HG03432 (cell line): ENCODE data around the gene DHRS12.
"Not testable (repeated sequence)": the region's sequence is repeated elsewhere in the genome, so short reads cannot be mapped to it uniquely, and the experiment has no call there.

ENCODE experiments used
- ATAC-seq: cut with Tn5 transposase; IDR thresholded peaks from one replicate; pipeline ENCODE4 v1.9.1; 2021; ENCODE audit warnings: mild to moderate bottlenecking, moderate library complexity; ENCODE audit not compliant: unreplicated experiment

DHRS12 gene

DNA sequence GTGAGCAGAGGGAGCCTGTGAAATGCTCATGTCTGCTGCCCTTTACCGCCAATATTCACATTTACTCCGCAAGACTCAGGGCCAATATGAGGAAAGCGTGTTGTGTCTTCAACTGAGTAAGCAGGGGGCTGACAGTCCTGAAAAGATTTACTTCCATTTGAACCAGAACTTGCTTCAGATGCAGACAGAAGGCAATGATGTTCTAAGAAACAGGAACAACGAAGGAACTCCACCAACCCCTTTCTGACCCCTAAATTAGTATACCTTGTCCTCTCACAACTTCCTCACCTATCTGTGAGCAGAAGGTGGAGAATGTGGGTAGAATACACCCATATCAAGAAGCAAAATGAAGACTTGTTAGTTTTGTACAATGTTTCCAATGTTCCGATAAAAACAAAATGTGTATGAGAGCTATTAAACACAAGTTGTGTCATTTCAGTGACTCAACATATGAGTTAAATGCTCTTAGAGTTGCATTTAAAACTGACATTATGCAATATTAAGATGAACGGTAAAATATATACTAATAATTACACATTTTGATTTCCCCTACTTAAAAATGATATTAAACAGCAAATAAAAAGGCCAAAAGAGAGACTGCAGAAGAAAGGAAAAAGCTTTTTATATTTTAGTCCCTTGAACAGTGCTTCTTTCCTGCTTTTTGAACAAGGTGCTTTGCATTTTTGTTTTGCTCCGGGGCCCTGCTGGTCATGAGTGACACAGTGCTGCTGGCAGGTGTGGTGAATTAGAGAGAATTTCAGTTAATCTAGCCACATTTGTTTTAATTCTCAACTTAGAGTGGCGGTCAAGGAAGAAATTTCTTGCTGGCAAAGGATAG lies 25.0 kb upstream of the DHRS12 start:
- no peak for ATAC-seq

DNA sequence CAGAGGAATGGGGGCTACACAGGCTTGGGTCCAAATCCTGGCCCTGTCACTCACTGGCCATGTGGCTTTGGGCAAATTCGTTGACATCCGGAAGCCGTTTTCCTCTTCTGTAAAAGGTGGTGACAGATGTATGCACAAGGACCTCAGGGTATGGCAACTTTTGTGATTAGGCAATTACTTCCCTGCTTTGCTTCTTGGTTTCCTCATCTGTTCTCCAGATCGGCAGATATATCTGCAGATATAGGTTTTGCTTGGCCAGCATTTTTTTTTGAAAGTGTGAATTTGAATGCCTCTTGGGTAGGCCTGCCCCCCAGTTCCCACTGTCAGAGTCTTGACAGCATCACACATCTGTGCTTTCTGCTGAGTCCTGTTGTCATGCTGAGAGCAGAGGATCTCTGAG lies 23.3 kb upstream of the DHRS12 start:
- no peak for ATAC-seq

DNA sequence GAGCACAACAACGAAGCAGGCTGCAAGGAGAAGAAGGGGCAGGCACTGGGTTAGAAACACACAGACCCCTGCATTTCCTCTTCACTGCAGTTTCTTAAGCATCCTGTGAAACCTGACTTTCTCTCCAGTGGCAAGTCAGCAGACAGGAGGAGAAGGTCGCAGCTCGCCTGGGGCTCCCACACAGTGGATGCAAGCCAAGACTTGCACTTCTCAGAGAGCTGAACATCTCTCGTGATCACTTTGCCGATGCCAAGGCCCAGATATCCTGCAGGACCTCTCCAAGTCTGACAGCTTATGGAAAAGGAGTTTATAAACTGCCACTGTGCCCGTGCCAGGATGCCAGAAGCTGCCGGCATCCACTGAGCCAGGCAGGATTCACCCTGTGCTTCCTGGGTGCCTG lies 22.6 kb upstream of the DHRS12 start:
- no peak for ATAC-seq

DNA sequence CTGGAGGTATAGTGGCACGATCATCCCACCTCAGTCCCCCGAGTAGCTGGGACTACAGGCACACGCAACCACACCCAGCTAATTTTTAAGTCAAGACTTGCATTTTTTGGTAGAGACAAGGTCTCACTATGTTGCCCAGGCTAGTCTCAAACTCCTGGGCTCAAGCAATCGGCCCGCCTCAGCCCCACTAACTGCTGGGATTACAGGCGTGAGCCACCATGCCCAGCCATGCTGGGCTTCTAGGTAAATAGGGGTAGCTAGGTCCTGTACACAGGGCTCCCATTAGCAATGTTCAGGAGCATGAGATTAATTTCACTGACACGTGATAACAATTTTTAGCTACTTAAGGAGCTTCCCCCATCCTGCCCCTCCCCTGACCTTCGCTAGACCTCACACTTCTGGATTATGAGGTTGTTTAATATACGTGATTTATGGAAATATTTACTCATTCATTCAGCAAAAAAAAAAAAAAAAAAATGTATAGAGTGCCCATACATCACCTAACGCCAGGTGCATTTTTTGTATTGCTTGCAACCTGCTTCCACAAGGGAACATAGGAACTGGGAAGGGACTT lies 21.8 kb upstream of the DHRS12 start:
- ATAC-seq: no peak

DNA sequence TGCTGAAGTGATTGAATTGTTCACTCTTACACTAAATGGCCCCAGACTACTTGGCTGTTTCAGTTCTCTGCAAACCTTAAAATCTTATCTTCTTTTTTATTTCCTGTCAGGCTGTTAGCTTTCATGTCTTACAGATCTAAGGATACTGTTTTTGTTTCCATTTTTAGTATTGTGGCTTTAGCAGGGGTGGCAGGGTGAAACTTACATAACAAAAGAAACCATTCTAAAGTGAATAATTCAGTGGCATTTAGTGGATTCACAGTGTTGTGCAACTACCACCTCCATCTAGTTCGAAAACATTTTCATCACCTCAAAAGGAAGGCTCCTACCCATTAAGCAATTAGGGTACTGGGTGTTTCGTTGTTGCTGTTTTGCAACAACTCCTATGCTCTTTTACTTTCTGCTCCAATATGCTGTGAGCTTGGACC lies 21.2 kb upstream of the DHRS12 start:
- ATAC-seq: peak; percentile 45

DNA sequence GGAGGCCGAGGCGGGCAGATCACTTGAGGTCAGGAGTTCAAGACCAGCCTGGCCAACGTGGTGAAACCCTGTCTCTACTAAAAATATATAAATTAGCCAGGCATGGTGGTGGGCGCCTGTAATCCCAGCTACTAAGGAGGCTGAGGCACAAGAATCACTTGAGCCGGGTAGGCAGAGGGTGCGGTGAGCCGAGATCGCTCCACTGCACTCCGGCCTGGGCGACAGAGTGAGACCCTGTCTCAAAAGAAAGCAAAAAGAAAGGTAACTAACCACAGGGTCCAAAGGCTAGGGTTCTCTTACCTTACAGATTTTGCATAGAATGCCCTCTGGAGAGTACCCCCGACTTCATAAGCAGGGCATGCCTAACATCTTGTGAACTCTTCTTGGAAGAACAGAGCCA lies 20.7 kb upstream of the DHRS12 start:
- ATAC-seq: not testable (repeated sequence)

DNA sequence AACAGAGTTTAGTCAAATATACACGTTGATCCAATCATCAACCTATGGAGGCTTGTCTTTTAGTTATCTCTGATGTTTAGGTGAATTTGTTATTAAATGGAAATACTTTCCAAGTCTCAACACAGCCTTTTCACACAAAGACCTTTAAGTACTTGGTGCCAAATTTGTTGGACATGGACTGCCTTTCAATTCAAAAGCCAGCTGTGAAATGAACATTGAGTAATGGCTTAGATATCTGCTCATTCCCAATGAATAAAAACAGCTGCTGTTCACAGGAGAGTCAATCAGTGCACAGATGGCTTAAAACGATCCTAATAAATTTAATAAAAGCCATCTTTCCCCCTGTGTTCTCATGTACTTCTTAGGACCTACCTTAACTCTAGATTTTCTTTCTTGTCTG lies 19.9 kb upstream of the DHRS12 start:
- no peak for ATAC-seq

DNA sequence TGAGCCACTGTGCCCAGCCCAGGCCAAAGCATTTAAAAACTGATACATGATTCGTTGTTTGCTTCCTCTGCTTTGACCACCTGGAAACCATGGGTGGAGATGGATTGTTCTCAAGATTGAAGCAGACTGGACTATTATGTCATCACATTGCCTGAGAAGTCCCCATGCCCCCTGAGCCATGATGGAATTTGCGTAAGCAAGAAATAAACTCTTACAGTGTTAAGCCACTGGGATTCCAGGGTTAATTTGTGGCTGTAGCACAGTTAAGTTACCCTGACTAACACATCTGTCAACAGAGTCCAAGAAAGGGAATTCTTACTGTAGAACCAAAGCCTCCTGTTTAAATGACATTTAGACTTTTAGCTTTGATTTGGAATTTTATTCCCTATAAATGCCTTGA lies 19.4 kb upstream of the DHRS12 start:
- no peak for ATAC-seq

DNA sequence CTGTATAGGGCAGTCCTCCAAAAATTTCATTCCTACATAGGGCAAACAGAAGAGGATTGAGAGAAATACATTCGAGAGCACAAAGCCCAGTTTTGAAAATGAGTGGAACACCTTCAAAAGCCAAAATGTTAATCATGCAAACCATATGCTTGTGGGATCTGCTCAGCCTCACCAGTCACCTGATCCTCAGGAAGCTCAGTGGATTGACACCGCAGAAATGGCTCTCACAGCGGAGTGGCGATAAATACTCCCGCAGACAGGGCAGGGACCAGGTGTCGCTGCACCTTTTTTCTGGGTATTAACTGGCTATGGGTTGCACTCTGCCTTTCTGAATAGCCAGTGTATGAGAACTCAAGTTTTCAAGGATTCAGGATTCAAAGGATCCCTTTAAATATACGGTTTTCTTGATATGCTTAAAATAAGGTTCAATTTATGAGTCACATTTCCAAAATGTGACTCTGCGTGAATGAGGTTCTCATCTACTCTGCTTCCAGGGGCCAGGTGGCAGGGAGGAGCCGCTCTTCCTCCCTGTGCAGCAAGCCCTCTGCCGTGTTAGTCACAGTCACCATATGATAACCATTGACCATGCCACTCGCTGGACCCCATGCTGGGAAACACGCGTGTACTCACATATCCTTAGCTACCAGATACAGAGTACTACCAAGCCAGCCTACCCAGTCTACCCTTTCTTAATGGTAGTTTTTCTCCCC lies 18.3 kb upstream of the DHRS12 start:
- no peak for ATAC-seq

DNA sequence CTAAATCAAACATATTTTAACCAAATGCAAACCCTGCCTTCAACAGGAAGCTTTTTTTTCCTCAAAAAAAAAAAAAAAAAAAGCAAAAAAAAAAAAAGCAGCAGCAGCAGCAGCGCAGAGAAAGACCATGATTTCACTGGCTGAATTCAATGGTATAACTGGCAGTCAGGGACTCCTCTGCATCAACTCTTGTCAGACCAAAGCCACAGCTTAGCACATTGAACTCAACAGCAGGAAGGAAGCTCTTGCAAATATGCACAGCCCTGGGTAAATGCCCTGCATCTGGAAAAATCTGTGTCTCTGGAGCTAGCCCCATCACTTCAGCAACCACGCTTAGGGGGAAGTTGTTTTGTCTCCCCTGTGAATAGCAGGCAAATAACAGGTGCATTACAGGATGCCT lies 17.6 kb upstream of the DHRS12 start:
- no peak for ATAC-seq

DNA sequence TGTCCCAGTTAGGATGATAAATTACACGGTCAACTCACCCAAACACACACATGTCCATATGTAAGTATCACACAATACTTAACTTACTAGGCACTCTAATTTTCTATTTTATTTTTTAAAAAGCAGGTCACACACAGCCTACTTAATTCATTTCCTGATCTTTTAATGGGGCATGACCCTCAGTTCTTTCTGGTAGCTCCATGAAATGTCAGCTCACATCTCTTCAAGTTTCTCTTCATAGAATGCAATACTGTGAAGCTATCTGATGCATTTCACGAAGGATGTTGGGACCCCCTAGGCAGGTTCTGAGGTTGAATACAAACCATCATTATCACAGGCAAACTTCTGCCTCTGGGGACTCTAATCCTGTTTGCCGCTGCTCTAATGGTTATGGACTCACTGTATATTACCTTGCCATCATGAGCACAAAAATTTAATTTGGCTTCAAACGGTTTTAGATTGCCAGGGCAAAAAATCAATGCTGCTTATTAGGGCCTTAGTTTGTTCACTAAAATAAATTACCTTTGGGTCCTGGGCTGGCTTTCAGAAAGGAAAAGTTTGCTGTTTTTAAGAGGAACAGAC lies 16.1 kb upstream of the DHRS12 start:
- ATAC-seq: no peak

DNA sequence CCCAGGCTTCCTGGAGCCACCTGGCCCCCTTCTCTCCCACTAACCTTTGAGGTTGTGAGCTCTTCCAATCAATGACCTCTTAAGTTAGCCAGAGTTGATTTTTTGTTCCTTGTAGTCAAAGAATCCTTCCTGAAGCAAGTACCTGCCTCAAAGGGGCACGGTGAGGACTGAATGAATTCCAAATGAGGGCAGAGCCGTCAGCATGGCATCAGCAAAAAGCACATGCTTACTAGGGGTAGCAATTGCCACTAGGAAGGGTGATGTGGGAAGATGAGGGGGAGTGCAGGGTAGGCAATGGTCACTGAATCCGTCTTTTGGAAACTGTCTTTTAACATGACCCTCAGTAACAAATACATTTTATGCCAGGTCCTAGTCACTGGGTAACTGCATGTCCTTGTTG lies 15.6 kb upstream of the DHRS12 start:
- no peak for ATAC-seq

DNA sequence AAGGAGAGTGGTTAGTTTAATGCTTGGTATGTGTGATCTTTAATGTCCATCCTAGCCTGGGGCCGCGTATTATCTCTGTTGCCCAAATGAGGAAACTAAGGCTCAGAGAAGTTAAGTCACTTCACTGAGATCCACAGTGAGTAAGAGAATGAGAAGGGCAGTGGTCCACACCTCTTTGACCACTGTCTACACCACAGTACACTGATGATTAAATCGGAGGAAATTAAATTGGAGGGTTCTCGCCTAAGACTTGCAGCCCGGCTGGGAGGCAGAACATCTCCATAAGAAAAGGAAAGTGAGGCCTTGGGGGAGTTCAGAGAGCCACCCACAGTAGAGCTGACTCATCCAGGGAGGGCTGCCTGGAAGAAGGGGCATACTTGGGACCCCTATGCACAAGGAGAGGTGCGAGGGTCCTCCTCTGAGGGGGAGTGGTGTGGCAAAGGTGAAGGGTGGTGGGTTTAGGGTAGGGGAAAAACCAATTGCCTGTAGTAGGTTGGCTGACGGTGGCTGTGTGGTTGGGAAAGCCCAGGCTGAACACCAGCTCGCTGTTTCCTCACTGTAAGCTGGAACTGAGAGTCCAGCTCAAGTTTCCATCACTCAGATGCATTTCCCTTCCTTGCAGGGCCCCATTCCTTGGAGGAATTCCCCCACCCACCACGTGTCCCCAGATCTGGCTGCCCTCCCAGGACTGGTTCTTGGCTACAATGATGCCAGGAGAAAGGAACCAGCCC lies 15.0 kb upstream of the DHRS12 start:
- ATAC-seq: no peak

DNA sequence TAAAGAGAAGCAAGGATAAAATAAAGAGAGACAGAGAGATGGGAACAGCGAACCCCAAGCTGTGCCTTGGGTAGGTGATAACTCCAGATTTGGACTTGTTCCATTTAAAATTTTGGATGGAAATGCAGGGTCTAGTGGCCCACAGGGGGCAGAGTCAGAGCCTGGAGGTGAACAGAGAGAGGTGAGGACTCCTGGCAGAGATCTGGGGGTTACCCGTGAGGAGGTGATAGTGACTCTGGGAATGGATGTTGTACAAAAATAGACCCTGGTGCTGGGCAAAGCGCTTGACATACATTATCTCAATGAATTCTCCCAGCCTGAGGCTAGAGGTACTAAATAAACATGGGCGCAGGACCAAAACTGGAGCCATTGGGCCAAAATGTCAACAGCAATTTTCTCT lies 14.3 kb upstream of the DHRS12 start:
- ATAC-seq: no peak

DNA sequence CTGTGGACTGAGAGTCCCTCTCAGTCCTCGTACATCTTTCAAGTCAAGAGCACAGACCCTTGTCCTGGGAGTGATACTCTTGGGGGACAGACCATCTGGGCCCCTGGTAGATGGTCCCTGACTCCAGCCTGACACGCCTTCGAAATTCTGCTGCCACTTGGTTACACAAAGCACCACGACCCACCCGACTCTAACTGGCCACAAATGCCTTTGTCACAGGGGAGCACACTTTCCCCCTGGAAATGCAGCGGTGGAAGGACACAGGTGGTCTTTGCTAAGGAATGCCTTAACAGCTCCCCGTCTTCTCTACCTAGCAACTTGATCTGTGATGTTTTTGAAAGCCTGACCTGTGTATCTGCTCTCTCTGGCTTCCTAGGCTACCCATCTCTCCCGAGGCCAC lies 13.8 kb upstream of the DHRS12 start:
- no peak for ATAC-seq

DNA sequence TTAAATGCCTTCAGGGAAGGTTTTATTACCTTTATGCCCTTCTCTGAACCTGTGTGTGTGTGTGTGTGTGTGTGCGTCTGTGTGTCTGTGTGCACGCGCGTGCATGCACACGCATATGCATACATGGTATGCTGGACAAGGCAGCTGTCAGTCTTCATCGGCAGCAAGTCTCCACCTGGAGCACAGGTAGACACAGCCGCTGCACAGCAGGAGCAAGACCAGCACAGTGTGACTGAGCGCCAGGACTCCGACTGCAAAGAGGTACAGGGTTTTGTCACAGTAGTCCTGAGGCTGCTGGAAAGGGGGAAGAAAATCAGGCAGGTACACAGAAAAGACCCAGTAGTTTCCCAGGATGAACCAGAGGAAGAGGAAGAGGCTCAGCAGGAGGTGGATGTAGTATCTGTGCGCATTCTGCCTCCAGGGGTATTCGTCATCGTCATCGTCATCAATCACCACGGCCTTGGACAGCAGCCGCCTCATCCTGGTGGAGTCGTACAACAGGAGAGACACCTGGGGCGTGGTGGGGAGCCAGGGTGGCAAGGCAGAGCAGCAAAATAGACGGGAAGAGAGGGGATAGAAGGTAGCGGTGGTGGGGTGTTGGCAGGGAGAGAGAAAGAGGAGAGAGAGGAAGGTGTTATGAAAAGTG lies 12.8 kb upstream of the DHRS12 start:
- no peak for ATAC-seq

DNA sequence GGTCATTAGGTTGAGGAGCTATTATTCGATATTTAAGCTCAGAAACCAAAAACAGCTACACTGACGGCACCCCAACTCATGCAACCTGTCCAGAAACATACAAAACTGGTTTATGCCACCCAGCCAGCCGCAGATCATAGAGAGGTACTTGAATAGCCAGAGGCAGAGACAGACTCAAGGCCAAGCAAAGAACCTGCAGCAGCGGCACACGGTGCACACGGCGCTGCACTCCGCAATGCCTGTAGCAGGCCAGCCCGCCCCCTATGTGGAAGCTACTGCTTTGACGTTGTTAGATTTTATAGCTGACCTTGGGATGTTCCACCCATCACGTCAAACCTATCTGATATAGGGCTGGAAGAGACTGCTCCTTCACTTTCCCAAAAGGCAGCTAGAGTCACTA lies 11.9 kb upstream of the DHRS12 start:
- no peak for ATAC-seq

DNA sequence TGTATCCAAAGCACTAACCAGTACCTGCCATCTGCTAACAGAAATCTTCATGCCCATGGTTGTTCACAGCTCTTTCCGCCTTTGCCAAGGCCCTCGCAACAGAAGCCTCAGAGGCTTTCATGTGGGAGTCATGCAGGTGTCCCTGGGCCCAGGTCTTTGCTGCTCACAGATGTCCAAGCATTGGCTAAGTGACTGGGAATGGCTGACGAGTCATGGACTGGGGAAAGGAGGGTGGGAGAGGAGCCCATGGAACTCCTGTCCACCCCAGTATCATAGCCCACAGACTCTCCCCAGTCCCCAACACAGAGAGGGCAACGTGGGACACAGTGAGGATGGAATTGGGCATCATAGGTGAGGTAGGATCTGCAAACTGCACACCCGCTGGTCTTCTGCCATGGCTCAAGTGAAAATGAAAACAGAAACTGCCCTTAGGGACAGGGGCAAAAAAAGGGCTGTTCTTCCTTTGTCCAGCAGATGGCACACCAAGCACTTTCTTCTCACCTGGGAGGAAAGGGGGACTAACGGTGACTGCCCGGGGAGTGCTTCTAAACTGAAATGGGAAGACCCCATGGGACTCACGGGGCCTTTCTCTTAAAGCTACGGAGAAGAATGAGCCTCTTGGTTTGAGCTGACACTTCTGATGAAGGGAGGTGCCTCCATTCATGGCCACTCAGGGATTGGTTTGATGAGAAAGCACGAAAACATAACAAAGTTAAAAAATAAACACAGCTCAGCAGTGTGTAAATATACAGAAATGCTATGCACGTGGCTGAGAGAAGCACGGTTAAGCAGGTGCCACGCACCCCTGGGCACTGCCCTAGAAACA lies 11.1 kb upstream of the DHRS12 start:
- peak; percentile 74 for ATAC-seq

DNA sequence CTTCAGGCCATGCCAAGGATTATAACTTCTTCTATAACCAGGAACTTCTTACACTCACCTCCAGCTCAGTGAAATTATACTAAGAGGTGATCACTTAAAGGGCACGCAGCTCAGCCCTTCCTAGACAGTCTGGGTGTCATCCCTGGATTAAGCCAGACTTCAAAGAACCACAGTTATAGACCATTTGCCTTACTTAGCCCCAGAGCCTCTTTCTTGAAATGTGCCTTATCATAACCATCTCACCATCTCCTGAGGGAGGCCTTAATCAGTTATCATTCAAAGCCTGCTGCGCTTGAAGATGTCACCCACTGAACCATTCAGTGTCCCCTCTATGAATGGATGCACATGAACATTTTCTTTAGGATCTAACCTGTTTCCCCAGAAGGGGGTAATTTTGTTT lies 10.1 kb upstream of the DHRS12 start:
- no peak for ATAC-seq
